LNCaP clone FGC (cell line): ENCODE measurements around the gene PYCARD.
"Not testable (repeated sequence)": the region's sequence is repeated elsewhere in the genome, so short reads cannot be mapped to it uniquely, and the experiment has no call there.

Experiments used
- DNase-seq: peaks from one replicate; pipeline ENCODE4 v3.0.0-alpha.2; 2011; ENCODE audit warnings: low read depth
- H3K4me3 ChIP-seq: 2 replicates; pipeline ENCODE4 v1.5.1; 2011; ENCODE audit warnings: mild to moderate bottlenecking, low read depth, low read length, control low read depth
- TF ChIP-seq, protein P1 (sequence below): IDR thresholded peaks from 2 replicates; pipeline ENCODE4 v1.5.1; 2012; ENCODE audit warnings: mild to moderate bottlenecking; ENCODE audit not compliant: control insufficient read depth, insufficient read depth; ENCODE audit errors: extremely low read depth

The PYCARD gene

DNA sequence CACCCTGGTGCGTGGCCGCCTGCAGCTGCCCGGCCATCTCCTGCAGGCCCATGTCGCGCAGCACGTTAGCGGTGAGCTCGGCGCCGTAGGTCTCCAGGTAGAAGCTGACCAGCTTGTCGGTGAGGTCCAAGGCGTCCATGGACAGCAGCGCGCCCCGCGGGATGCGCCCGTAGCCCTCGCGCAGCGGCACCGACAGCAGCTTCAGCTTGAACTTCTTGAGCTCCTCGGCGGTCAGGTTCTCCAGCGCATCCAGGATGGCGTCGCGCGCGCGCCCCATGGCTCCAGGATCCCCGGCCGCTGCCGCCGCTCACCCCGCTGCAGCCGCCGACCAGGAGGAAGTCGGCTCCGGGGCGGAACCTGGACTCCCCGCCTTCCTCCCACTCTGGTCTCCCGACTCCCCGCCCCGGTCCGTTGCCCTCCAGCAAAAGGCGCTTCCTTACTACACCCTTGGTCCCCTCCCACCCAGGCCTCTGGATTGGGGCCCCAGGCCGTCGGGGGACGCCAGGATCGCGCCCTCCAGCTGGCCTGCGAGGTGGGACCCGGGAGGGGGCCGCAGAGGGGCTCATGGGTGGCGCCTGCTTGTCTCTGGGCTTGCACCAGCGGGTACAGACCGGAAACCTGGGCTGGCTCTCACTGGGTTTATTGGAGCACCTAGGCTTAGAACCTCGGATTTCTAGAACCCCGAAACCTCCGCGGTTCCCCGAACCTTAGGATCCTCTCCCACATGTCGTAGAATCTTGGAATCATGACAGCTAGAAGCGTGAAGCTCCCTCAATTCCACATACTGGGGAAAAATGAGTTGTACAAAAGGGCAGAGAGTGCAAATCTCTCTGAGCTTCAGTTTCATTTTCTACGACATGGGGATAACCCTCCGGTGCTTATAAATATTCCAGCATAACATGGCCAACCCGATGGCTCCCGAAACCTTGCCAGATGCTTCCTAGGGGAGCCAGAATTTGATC lies at the start of gene PYCARD:
PYCARD (minus strand) TSS at position 347 of the 962 bp plus-strand sequence; CDS start at position 277, 70 bp downstream.
- TF ChIP-seq, protein P1, sequence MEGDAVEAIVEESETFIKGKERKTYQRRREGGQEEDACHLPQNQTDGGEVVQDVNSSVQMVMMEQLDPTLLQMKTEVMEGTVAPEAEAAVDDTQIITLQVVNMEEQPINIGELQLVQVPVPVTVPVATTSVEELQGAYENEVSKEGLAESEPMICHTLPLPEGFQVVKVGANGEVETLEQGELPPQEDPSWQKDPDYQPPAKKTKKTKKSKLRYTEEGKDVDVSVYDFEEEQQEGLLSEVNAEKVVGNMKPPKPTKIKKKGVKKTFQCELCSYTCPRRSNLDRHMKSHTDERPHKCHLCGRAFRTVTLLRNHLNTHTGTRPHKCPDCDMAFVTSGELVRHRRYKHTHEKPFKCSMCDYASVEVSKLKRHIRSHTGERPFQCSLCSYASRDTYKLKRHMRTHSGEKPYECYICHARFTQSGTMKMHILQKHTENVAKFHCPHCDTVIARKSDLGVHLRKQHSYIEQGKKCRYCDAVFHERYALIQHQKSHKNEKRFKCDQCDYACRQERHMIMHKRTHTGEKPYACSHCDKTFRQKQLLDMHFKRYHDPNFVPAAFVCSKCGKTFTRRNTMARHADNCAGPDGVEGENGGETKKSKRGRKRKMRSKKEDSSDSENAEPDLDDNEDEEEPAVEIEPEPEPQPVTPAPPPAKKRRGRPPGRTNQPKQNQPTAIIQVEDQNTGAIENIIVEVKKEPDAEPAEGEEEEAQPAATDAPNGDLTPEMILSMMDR, result no peak
- DNase-seq, result no peak
- H3K4me3 ChIP-seq, result no peak within 1 kb of the TSS

DNA sequence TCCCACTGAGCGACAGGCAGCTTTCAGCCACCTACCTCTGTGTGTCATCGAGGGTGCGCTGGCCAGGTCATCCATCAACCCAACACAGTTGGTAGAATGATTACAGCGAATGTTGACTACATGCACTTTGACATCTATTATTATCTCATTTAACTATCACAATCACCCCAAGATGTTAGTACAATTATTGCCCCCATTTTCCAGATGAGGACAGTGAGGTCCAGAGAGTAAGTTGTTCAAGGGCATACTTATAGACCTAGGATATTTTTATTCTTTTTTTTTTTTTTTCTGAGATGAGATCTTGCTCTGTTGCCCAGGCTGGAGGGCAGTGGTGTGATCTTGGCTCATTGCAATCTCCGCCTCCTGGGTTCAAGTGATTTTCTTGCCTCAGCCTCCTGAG lies 48.9 kb upstream of the PYCARD start:
- DNase-seq, result no peak
- H3K4me3 ChIP-seq, result no peak overlapping the region
- TF ChIP-seq, protein P1, result no peak

DNA sequence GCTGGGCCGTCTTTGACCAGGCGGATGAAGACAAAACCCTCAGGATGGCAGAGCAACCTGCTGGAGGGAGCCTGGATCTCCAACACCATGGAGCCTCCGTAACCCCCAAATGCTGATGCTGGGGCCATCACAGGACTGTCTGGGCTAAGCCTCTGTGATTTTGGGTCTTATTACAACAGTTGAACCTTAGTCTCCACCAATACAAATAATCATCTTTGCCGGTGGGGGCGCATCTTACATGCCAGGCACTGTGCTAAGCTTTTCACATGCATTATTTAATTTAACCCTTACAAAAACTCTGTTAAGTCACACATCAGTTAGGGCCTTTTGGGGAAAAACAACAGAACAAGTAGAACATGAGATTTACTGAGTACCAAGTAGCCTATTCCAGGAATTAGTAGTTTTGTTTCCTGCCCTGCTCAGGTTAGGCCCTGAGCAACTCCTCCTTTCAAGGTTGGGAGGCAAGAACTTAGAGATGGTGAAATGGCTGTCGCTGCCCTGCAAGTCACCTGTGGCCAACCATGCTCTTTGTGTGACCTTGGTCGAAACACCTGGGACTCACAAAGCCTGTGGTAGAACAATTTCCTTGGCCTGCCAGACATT lies 48.3 kb upstream of the PYCARD start:
- no peak overlapping the region for H3K4me3 ChIP-seq
- no peak for DNase-seq
- TF ChIP-seq, protein P1, result no peak

DNA sequence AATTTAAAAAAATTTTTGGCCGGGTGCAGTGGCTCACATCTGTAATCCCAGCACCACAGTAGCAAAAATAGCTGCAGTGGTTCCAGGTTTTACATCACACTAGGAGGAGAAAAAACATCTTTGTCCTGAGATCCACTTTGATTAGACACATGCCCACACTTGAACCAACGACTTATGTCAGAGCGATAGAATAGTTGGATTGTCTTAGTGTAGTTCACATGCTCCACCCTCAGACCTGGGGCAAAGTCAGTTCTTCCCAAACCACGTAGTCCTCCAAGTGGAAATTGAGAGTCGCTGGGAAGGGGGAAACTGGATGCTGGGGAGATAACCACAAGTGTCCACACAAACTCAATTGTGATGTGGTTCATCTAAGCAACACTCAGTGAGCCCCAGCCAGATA lies 45.8 kb upstream of the PYCARD start:
- no peak for DNase-seq
- TF ChIP-seq, protein P1, result no peak
- no peak overlapping the region for H3K4me3 ChIP-seq

DNA sequence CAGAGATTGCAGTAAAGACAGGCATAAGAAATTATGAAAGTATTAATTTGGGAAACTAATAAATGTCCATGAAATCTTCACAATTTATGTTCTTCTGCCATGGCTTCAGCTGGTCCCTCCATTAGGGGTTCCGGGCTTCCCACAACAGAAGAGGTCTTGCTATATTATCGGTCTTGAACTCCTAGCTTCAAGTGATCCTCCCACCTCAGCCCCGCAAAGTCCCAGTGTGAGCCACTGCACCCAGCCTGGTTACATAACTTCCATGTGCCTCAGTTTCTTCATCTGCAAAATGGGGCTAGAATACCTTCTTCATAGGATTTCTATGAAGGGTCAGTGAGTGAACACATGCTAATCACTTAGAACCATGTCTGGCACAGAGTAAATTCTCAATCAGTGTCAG lies 43.7 kb upstream of the PYCARD start:
- TF ChIP-seq, protein P1, result no peak
- no peak for DNase-seq
- H3K4me3 ChIP-seq, result no peak overlapping the region

DNA sequence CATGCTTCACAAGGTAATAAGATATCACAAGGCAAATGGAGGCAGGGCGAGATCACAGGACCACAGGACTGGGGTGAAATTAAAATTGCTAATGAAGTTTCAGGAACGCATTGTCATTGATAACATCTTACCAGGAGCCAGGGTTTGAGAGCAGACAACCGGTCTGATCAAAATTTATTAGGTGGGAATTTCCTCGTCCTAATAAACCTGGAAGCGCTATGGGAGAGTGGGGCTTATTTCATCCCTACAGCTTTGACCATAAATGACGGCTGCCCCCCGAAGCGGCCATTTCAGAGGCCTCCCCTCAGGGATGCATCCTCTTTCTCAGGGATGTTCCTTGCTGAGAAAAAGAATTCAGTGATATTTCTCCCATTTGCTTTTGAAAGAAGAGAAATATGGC lies 43.0 kb upstream of the PYCARD start:
- not testable (repeated sequence) for H3K4me3 ChIP-seq, DNase-seq

DNA sequence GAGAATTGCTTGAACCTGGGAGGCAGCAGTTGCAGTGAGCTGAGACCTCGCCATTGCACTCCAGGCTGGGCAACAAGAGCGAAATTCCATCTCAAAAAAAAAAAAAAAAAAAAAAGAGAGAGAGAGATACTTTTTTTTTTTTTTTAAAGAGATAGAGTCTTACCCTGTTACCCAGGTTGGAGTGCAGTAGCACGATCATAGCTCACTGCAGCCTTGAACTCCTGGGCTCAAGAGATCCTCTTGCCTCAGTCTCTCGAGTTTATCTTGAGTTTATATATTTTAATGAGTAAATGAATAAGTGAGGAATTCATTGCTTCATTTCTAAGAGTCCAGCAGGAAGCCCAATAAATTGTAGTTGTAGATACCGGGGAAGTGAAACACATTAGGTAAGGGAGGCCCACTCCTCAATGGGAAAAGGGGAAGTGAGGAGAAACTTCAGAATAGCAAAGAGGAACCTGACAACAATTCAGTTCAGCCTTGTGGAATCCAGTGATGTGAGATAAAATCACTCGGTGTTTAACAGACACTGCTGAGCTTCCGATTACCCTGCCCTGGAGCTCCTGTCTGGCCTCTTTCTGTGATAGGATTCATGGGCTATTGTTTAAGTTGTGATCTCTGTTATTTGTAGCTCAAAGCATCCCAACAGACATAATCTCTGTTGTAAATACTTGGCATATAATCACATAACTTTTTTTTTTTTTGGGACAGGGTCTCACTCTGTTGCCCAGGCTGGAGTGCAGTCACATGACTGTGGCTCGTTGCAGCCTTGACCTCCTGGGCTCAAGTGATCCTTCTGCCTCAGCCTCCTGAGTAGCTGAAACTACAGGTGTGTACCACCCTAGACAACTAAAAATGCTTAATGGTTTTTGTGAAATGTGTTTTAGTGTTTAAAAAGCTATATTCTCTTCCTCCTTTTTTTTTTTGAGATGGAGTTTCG lies 41.4 kb upstream of the PYCARD start:
- DNase-seq, result no peak
- TF ChIP-seq, protein P1, result no peak
- H3K4me3 ChIP-seq, result no peak overlapping the region
